Glutamatergic neuron (in vitro differentiated cells): ENCODE data around the gene GUCA2A. TPM values are rescaled to one million over a fixed set of nuclear protein-coding genes. Genes with fewer than 3 reads are reported as not detected.
"Not testable (repeated sequence)": the region's sequence is repeated elsewhere in the genome, so short reads cannot be mapped to it uniquely, and the experiment has no call there.

Experiments
- DNase-seq: peaks from one replicate; pipeline ENCODE4 v3.0.0; 2022
- H3K27ac Mint-ChIP-seq: one replicate; pipeline ENCODE4 v1.8.0; 2020; ENCODE audit warnings: mild to moderate bottlenecking, mixed read lengths, inconsistent platforms; ENCODE audit not compliant: unreplicated experiment
- H3K27me3 Mint-ChIP-seq: one replicate; pipeline ENCODE4 v1.8.0; 2020; ENCODE audit warnings: mild to moderate bottlenecking, moderate library complexity, mixed read lengths, inconsistent platforms; ENCODE audit not compliant: unreplicated experiment
- H3K36me3 Mint-ChIP-seq: one replicate; pipeline ENCODE4 v1.8.0; 2020; ENCODE audit warnings: mild to moderate bottlenecking, mixed read lengths, inconsistent platforms; ENCODE audit not compliant: unreplicated experiment
- H3K4me1 Mint-ChIP-seq: one replicate; pipeline ENCODE4 v1.8.0; 2020; ENCODE audit warnings: mild to moderate bottlenecking, low read depth, mixed read lengths, inconsistent platforms; ENCODE audit not compliant: unreplicated experiment
- H3K4me3 Mint-ChIP-seq: one replicate; pipeline ENCODE4 v1.8.0; 2020; ENCODE audit warnings: mild to moderate bottlenecking, mixed read lengths, inconsistent platforms; ENCODE audit not compliant: unreplicated experiment
- H3K9me3 Mint-ChIP-seq: one replicate; pipeline ENCODE4 v1.8.0; 2020; ENCODE audit warnings: mild to moderate bottlenecking, moderate library complexity, mixed read lengths, inconsistent platforms; ENCODE audit not compliant: unreplicated experiment
- CTCF ChIP-seq: fragments of 200-600 bp; sonication (generic); IDR thresholded peaks from one replicate; pipeline ENCODE4 v1.5.0; 2021; ENCODE audit not compliant: partially characterized antibody, unreplicated experiment
- long read RNA-seq: library from polyadenylated mRNA; unstranded; transcript quantifications from one replicate; pipeline ENCODE4 v2.0.0, GENCODE V29; 2020; ENCODE audit not compliant: unreplicated experiment
- total RNA-seq: library from RNA; stranded (reverse); fragmentation: NEBNext Ultra II Directional; extraction: Animal tissue kit (Norgen Biotek cat#: 25700); gene quantifications from one replicate; pipeline ENCODE4 v1.2.1, GENCODE V29; 2021; ENCODE audit not compliant: unreplicated experiment

Gene GUCA2A
- total RNA-seq: not detected
- long read RNA-seq: 0 reads

GRCh38 chr1:42164551-42165420 is at the start of gene GUCA2A:
Gene GUCA2A, minus strand, starts transcription at chr1:42164745. Its CDS starts 33 bp downstream, at chr1:42164712.
- TF ChIP-seq CTCF: no peak
- Mint-ChIP-seq H3K9me3 (peaks cover 16% of the 10 kb centered on the region), H3K4me3 (no peak within 1 kb of the TSS), H3K36me3 (peaks cover 13% of the 10 kb centered on the region), H3K4me1 (peaks cover 4% of the 10 kb centered on the region), H3K27me3 (peaks cover 9% of the 10 kb centered on the region), H3K27ac (no peak within 1 kb of the TSS)
- no peak for DNase-seq

- Mint-ChIP-seq H3K36me3 (peaks cover 26% of the 10 kb centered on the region), H3K27me3 (no peaks in the 10 kb centered on the region), H3K4me1 (no peaks in the 10 kb centered on the region), H3K4me3 (no peak overlapping the region), H3K27ac (no peak overlapping the region), H3K9me3 (peaks cover 6% of the 10 kb centered on the region)
- no peak for DNase-seq
- no peak for TF ChIP-seq CTCF
Measured at GRCh38 chr1:42211224-42211623, 46.7 kb upstream of the GUCA2A start.

GRCh38 chr1:42210421-42211133 is 46.0 kb upstream of the GUCA2A start:
- H3K4me1 Mint-ChIP-seq: no peaks in the 10 kb centered on the region
- no peak for DNase-seq
- no peak overlapping the region for H3K4me3 Mint-ChIP-seq
- H3K36me3 Mint-ChIP-seq: peaks cover 26% of the 10 kb centered on the region
- H3K9me3 Mint-ChIP-seq: peaks cover 6% of the 10 kb centered on the region
- no peak overlapping the region for H3K27ac Mint-ChIP-seq
- no peaks in the 10 kb centered on the region for H3K27me3 Mint-ChIP-seq
- TF ChIP-seq CTCF: no peak

- no peak for TF ChIP-seq CTCF
- Mint-ChIP-seq H3K9me3 (peaks cover 6% of the 10 kb centered on the region), H3K4me1 (no peaks in the 10 kb centered on the region), H3K4me3 (no peak overlapping the region), H3K36me3 (peaks cover 26% of the 10 kb centered on the region), H3K27ac (no peak overlapping the region), H3K27me3 (no peaks in the 10 kb centered on the region)
- no peak for DNase-seq
Measured at GRCh38 chr1:42209526-42210251, 45.1 kb upstream of the GUCA2A start.

GRCh38 chr1:42206930-42207329 is 42.4 kb upstream of the GUCA2A start:
- H3K27me3 Mint-ChIP-seq, H3K4me1 Mint-ChIP-seq, H3K27ac Mint-ChIP-seq, DNase-seq, H3K4me3 Mint-ChIP-seq, H3K9me3 Mint-ChIP-seq: not testable (repeated sequence)
- peaks cover 32% of the 10 kb centered on the region for H3K36me3 Mint-ChIP-seq
